ENCODE measurements around the gene WDR70.
"Not testable (repeated sequence)": the region's sequence is repeated elsewhere in the genome, so short reads cannot be mapped to it uniquely, and the experiment has no call there.

WDR70 gene

DNA sequence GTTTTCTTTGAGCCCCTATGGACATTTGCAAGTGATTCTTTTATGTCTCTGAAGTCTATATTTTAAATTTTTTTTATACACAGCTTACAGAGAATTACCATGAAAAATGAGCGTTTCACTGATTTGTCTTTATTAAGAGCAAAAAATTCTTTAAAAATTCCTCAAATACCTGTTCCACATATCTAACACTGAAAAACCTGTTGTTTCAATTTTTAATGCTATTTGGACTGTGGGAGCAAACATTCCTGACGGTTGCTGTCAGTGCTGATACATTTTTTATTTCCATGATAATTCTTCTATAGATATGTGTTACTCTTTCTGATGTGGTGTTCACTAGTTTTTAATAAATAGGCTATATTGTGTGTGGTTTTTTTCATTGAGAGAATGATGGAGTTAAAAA lies 261.0 kb downstream of the WDR70 start:
- no peak for DNase-seq (ENCODE audit: low read depth, low spot score)

DNA sequence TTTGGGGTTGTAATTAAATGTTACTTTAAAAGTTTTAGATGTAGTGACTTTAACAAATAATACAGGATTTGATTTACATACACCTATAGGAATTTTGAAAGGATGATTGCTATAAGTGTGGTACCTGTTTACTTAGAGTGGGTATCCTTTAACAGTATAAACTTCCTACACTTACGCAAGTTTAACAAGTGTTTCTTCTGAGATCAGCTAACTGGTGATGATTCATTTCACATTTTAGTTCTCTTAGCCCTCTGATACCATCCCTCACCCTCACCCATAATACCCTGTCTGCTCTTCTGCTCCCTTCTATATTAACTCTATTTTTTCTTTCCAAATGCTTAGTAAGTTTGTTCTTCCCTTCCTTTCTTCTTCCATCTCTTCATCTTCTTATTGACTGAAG lies 262.8 kb downstream of the WDR70 start:
- DNase-seq (ENCODE audit: low read depth, low spot score), result no peak

DNA sequence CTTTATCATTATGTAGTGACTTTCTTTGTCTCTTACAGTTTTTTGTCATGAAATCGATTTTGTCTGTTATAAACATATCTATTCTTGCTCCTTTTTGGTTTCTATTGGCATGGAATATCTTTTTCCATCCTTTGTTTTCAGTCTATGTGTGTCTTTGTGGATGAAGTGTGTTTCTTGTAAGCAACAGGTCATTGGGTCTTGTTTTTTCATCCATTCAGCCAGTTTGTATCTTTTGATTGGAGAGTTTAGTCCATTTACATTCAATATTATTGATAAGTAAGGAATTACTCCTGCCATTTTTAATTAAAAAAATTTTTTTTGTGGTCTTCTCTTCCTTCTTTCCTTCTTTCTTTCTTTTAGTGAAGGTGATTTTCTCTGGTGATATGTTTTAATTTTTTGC lies 266.6 kb downstream of the WDR70 start:
- DNase-seq (ENCODE audit: low read depth, low spot score), result no peak

DNA sequence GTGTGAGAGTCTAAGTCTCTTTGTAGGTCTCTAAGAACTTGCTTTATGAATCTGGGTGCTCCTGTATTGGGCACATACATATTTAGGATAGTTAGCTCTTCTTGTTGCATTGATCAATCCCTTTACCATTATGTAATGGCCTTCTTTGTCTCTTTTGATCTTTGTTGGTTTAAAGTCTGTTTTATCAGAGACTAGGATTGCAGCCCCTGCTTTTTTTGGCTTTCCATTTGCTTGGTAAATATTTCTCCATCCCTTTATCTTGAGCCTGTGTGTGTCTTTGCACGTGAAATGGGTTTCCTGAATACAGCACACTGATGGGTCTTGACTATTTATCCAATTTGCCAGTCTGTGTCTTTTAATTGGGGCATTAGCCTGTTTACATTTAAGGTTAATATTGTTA lies 275.4 kb downstream of the WDR70 start:
- DNase-seq (ENCODE audit: low read depth, low spot score), result not testable (repeated sequence)

DNA sequence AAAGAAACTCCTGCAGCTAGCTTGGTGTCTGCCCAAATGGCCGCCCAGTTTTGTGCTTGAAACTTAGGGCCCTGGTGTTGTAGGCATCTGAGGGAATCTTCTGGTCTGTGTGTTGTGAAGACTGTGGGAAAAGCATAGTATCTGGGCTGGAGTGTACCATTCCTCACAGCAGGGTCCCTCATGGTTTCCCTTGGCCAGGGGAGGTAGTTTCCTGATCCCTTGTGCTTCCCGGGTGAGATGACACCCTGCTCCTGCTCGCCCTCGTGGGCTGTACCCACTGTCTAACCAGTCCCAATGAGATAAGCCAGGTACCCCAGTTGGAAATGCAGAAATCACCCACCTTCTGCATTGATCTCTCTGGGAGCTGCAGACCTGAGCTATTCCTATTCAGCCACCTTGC lies 277.9 kb downstream of the WDR70 start:
- no peak for DNase-seq (ENCODE audit: low read depth, low spot score)

DNA sequence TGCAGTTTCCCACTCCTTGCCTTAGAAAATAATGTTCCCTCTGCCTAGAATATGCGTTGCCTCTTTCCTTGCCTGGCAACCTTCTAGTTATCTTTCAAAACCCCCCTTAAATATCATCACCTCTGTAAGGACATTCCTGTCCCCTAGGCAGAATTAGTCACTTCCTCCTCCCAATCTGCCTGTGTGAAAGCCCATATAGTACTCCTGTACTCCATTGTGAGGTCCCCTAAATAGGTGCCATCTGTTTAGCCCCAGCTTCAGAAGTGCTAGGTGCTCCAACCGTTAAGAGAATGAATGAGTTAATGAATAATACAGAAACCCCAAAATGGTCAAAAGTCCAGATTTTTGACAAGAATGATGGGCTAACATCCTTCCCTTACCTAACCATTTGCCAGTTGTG lies 279.3 kb downstream of the WDR70 start:
- DNase-seq (ENCODE audit: low read depth, low spot score), result no peak

DNA sequence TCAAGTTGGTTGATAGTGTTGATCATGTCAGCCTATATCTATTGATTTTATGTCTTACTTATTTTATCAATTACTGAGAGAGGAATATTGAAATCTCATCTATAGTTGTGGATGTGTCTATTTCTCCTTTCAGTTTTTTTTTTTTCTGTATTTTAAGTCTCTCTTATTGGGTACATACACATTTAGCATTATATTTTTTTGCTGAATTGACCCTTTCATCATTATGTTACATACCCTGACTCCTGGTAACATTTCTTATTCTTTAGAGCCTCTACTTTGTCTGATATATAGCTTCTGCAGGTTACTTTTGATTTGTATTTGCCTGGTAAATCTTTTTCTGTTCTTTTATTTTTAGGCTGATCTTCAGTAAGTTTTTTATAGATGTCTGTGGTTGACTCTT lies 281.2 kb downstream of the WDR70 start:
- DNase-seq (ENCODE audit: low read depth, low spot score), result no peak

DNA sequence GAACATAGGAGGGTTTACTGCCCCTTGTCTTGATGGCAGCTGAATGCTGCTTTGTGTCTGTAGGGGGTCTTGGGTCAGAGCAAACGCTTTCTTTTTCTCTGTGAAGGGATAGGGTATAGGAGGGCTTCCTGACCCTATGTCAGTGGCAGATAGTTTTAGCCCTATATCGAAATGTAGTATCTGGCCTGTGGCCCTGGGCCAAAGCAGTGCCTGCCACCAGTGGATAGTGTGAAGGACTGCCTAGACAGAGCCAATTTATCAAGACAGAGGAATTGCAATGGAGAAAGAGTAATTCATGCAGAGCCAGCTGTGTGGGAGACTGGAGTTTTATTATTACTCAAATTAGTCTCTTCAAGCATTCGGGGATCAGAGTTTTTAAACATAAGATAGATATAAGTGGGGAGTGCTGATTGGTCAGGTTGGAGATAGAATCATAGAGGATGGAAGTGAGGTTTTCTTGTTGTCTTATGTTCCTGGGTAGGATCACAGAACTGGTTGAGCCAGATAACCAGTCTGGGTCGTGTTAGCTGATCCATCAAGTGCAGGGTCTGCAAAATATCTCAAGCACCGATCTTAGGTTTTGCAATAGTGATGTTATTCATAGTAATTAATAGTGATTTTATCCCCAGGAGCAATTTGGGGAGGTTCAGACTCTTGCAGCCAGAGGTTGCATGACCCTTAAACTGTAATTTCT lies 282.3 kb downstream of the WDR70 start:
- DNase-seq (ENCODE audit: low read depth, low spot score), result no peak

DNA sequence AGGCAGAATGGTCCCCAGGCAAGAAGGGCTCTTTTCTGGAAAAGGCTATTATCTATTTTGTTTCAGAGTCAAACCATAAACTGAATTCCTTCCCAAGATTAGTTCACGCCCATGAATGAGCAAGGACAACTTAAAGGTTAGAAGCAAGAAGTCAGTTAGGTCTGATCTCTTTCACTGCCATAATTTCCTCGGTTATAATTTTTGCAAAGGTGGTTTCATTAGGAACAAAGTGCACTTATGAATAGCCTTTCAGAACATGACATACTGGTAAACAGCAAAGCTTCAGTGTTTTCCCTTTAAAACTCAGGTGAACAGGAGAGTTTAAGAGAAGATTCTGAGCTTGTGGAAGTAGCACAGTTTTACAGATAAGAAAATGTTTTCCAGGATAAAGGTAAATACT lies 282.8 kb downstream of the WDR70 start:
- no peak for DNase-seq (ENCODE audit: low read depth, low spot score)

DNA sequence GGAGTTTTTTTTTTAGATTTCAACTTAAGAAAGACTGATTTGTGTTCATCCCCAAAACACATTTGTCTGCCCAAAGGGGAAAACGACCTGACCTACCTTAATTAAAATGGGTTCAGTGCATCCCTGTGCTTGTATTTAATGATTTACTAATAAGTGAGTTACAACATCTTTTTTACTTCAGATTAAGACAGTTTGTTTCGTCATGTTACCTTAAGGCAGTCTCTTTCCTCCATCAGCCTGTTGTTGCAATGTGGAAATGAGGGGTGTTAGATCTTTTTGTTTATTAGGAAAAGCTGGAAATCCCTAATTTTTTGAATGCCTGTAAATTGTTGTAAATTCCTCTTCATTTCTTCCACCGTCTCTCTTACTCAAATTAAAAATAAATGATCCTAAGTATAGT lies 283.2 kb downstream of the WDR70 start:
- DNase-seq (ENCODE audit: low read depth, low spot score), result no peak

DNA sequence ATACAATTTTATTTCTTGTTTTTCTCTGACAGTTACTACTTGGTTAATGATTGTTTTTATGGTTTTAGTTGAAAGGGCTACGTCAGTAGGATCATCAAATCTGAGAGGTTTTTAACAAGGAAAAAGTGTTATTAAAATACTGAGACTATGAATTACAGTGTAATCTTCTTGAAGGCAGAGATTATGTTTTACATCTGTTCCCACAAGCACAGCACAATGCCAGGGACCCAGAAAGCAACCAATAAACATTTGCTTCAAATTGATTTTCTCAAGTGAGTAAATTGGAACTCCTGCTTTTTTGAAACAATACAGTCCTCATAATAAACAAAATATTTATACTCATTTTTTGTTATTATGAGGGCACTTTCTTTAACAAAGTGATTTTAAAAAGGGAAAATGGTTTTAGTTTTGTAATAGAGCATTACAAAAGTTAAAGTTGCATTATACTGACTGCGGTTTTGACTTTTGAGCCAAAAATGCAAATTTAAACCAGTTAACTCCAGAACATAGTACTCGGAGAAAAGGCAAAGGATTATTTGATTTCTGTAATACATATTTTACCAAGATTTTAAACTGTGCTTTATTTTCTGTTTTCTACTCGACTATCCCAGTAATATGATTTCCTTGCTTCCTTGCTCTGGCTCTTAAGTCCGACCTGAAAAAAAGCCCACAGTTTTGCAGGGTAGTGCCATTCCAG lies 283.8 kb downstream of the WDR70 start:
- DNase-seq (ENCODE audit: low read depth, low spot score), result no peak

DNA sequence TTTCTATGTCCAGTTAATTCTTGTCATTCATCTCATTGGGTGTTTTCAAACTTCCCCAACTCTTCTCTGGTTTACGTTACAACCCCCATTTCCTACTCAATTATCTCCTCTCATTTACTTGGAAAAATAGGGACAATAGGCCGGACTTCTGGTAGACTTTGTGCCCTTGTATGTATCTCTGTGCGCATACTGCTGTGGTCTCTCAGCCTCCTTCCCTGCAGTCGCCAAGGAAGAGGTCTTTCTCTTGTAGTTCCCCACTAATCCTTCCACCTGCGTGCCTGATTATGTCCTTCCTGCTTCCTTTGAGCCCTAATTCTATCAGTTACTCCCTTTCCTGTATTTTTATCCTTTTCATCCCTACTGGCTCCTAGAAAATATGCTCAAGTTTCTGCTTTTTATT lies 284.4 kb downstream of the WDR70 start:
- no peak for DNase-seq (ENCODE audit: low read depth, low spot score)

DNA sequence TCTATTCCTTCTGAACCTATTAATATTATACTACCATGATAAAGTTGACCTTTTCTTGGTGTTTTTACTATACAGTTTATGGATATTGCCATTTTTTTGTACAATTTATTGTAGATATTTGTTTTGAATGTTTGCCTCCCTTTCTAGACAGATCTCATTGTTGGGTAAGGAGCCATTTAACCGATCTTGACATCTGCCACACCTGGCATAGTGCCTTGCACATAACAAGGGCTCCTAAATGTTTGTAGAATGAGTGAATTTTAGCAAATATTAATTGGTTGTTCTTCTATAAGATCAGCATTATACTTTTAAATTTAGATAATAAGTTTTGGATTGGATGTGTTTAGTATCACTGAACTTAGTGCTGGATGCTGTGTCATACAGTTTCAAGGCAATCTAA lies 285.4 kb downstream of the WDR70 start:
- DNase-seq (ENCODE audit: low read depth, low spot score), result no peak

DNA sequence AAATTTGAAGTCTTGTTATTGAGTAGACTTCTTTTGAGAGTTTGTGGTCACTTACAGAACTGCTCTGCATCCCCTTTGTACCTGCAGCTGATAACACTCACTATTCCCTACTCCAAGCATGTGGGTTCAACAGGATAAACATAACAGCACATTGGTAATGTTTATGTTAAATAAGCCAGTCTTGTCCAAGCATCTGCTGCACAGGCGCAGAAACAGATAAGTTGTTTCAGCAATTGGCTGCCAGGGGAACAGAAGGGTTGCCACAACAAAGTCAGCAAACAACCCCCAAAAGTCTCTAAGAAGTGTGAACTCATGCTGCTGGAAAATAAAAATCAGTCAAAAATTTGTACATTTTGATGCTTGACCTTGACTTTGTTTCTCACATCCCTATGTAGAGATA lies 286.2 kb downstream of the WDR70 start:
- DNase-seq (ENCODE audit: low read depth, low spot score), result no peak

DNA sequence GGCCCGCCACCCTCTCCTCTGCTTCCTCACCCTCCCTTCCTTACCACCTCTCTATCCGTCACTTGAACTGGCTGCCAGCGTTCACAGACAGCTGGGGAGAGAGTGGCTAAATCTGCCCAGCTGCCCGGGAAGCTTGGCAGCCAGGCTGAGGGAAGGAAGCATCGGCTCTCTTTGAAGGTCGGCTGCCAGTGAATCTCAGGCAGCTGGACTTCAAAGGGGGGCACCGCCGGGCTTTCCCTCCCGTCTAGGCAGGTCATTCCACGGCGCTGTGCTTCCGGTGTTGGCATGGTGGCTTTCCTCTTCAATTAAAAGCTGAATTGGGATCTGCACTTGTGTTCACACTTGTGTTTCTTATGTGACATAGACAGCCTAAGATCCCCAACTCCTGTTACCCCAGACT lies 286.8 kb downstream of the WDR70 start:
- no peak for DNase-seq (ENCODE audit: low read depth, low spot score)

DNA sequence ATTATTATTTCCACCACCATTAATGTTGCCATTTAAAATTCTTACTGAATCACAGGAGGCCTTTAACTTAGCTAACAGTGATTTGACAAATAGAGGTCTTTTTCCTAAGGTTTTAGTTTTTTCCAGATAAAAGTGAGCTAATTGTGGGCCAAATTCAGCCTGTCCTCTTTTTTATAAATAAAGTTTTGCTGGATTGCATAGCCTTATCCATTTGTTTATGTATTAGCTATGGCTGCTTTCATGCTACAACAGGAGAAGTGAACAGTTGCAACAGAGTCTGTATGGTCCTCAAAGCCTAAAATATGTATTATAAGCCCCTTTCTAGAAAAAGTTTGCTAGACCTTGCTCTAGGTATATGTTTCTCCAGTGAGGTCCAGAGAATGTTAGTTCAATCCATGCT lies 288.3 kb downstream of the WDR70 start:
- DNase-seq (ENCODE audit: low read depth, low spot score), result no peak

DNA sequence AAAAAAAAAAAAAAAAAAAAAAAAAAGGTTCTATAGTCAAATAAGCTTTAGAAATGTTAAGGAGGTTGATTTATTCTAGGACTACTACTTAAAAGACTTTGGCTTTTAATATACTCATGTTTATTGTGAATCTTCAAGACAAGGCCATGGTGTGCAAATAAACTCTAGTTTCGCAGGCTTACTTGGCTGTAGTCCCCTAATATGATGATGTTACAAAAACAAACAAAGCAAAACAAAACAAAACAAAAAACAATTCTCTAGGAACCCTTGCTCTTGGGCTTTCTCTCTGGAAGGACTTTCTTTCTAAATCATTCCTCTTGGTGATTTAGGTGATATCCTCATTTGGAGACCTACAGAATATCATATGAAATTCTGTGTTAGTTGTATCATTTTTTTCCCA lies 288.7 kb downstream of the WDR70 start:
- DNase-seq (ENCODE audit: low read depth, low spot score), result no peak

DNA sequence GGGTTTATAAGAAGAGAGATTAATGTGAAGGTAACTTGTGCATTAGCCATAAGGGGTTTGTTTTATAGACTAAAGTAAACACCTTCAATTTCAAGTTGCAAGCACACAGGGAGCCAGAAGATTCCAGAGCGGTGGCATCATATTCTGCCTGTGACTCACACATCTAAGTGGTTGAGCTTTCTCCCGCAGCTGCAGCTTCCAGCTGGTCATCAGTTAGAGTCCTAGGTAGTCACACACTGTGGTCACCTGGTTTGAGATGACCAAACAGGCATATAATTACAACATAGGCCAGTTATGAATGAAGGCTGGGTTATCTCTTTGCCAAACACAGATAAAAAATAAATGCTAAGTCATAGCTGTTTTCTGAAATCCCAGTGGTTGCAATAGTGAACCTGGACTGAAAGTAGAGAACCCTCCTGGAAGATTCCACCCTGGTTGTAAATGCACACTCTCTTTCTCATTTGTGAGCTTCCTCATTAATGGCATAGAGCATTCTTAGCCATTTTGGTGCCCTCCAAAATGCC lies 289.5 kb downstream of the WDR70 start:
- peak; percentile 79 for DNase-seq (ENCODE audit: low read depth, low spot score)

DNA sequence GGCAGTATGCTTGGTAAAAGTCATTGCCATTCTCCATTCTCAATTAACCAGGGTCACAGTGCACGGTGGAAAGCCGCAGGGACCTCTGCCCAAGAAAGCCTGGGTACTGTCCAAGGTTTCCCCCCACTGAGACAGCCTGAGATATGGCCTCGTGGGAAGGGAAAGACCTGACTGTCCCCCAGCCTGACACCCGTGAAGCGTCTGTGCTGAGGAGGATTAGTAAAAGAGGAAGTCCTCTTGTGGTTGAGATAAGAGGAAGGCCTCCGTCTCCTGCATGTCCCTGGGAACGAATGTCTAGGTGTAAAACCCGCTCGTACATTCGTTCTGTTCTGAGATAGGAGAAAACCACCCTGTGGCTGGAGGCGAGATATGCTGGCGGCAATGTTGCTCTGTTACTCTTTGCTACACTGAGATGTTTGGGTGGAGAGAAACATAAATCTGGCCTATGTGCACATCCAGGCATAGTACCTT lies 293.0 kb downstream of the WDR70 start:
- not testable (repeated sequence) for DNase-seq (ENCODE audit: low read depth, low spot score)

DNA sequence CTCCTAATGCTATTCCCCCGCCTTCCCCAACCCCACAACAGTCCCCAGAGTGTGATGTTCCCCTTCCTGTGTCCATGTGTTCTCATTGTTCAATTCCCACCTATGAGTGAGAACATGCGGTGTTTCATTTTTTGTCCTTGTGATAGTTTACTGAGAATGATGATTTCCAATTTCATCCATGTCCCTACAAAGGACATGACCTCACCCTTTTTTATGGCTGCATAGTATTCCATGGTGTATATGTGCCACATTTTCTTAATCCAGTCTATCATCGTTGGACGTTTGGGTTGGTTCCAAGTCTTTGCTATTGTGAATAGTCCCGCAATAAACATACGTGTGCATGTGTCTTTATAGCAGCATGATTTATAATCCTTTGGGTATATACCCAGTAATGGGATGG lies 295.2 kb downstream of the WDR70 start:
- DNase-seq (ENCODE audit: low read depth, low spot score), result not testable (repeated sequence)

DNA sequence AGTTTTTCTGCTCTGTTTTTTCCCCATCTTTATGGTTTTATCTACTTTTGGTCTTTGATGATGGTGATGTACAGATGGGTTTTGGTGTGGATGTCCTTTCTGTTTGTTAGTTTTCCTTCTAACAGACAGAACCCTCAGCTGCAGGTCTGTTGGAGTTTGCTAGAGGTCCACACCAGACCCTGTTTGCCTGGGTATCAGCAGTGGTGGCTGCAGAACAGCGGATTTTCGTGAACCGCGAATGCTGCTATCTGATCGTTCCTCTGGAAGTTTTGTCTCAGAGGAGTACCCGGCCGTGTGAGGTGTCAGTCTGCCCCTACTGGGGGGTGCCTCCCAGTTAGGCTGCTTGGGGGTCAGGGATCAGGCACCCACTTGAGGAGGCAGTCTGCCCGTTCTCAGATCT lies 300.2 kb downstream of the WDR70 start:
- not testable (repeated sequence) for DNase-seq (ENCODE audit: low read depth, low spot score)

DNA sequence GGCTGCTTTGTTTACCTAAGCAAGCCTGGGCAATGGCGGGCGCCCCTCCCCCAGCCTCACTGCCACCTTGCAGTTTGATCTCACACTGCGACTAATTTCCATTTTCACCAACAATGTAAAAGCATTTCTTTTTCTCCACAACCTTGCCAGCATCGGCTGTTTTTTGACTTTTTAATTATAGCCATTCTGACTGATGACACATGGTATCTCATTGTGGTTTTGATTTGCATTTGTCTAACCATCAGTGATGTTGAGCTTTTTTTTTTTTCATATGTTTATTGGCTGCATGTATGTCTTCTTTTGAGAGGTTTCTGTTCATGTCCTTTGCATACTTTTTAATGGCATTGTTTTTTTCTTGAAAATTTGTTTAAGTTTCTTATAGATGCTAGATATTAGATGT lies 300.8 kb downstream of the WDR70 start:
- not testable (repeated sequence) for DNase-seq (ENCODE audit: low read depth, low spot score)

DNA sequence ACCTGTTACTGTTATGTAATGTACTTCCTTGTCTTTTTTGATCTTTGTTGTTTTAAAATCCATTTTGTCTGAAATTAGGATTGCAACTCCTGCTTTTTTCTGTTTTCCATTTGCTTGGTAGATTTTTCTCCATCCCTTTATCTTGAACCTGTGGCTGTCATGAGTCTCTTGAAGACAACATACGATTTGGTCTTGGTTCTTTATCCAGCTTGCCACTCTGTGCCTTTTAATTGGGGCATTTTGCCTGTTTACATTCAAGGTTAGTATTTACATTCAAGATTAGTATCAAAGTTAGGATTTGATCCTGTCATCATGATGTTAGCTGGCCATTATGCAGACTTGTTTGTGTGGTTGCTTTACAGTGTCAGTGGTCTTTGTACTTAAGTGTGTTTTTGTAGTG lies 304.0 kb downstream of the WDR70 start:
- DNase-seq (ENCODE audit: low read depth, low spot score), result no peak

Data from brain pericyte (primary cell).